ENCODE results near the gene CRYGA.
"Not testable (repeated sequence)": the region's sequence is repeated elsewhere in the genome, so short reads cannot be mapped to it uniquely, and the experiment has no call there.

CRYGA gene

DNA sequence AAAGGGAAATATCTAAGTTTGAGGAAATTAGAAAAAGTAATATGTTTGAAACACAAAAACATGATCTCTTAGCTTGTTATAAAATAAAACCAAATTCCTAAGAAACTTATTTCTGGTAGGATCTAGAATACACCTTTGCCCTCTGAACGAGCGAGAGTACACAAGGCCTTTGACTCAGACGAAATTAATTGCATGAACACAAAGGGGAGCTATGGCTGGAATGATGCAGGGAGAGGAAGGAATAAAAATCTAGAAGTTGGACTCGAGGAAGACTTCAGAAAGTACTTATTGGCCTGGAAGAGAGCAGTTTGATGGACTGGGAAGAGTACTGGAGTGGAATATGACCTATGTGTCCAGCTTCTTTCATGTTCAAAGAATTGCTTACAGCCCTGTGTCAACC, 38.1 kb downstream of the CRYGA start:
- DNase-seq: no peak

DNA sequence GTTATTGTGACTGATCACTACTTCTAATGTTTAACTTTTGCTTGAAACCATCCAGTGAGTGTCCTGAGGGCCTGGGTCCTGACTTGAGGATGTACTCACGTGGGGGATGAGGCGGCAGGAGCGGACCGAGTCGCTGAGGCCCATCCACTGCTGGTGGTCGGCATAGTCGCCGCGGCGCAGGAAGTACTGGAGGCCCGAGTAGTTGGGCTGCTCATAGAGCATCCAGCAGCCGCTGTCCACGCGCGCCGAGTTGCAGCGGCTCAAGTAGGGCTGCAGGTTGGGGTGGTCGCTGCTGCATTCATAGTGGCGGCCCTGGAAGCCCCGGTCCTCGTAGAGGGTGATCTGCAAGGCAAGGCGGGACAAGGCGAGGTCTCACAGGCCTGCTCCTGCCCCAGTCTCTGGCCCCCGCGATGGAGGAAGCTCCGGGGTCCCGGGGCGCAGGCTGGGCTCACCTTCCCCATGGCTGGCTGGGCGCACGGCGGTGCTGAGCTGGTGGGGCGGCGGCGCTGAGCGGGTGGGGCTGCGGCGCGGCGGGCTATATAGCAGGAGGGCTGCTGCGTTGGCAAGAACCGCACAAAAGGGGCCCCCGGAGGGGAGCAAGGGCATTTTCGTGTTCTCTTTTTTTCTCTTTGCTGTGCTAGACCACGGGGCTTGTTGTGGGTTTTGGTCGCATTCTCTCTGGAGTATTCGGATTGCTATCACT, 39.2 kb downstream of the CRYGA start, which contains the start of gene CRYGD:
Gene CRYGD (minus strand): TSS at position 512 of the 703 bp plus-strand sequence. CDS start 51 bp downstream, at position 461.
- not testable (repeated sequence) for DNase-seq

- DNase-seq: no peak
Measured at GRCh38 chr2:208122248-208122647, 41.1 kb downstream of the CRYGA start.

- DNase-seq: no peak
Measured at GRCh38 chr2:208118918-208119317, 44.5 kb downstream of the CRYGA start.

GRCh38 chr2:208117390-208117789, 46.0 kb downstream of the CRYGA start:
- DNase-seq: not testable (repeated sequence)

GRCh38 chr2:208112969-208113368, 50.4 kb downstream of the CRYGA start:
- no peak for DNase-seq

- not testable (repeated sequence) for DNase-seq
Measured at GRCh38 chr2:208112273-208112745, 51.1 kb downstream of the CRYGA start.

Data from activated CD4-positive, alpha-beta T cell treated with anti-CD3 and anti-CD28 coated beads, Interleukin-2, amount 50 U/mL, for 1 hour (primary cell).